OCI-LY7 (cell line): ENCODE measurements around the gene VPS26C. TPM values are rescaled to one million over a fixed set of nuclear protein-coding genes. Genes with fewer than 3 reads are reported as not detected.

ENCODE experiments used
- BruUV-seq: library from RNA; stranded (reverse); fragments of 400-500 nt; replicated peaks from 2 replicates; lab custom pipeline; 2021; lab: Mats Ljungman, UMichigan
- CTCF ChIA-PET: fragments of 300-600 bp; sonication (Branson Sonifier 250); formaldehyde crosslinking; loops from one replicate; lab custom pipeline; 2022; ENCODE audit warnings: antibody characterized with exemption; ENCODE audit not compliant: unreplicated experiment; lab: Charles Lee
- POLR2A ChIA-PET: fragments of 300-600 bp; sonication (Branson Sonifier 250); formaldehyde crosslinking; loops from one replicate; lab custom pipeline; 2022; ENCODE audit warnings: antibody characterized with exemption; lab: Charles Lee
- DNase-seq: peaks from one replicate; pipeline ENCODE4 v3.0.0-alpha.2; 2015; ENCODE audit warnings: low spot score
- H2AFZ ChIP-seq: fragments of 200-600 bp; sonication (generic), shearing (Covaris generic); 2 replicates; pipeline ENCODE4 v1.6.1; 2014; ENCODE audit warnings: mild to moderate bottlenecking, antibody characterized with exemption, low read length, moderate library complexity
- H3K27ac ChIP-seq: fragments of 200-600 bp; sonication (generic); 2 replicates; pipeline ENCODE4 v1.5.1; 2014; ENCODE audit warnings: mixed run types, low read depth, mild to moderate bottlenecking, moderate library complexity, low read length, inconsistent platforms; ENCODE audit not compliant: poor library complexity, severe bottlenecking
- H3K36me3 ChIP-seq: fragments of 200-600 bp; sonication (generic); 2 replicates; pipeline ENCODE4 v1.6.1; 2014; ENCODE audit warnings: mild to moderate bottlenecking, antibody characterized with exemption, low read length, moderate library complexity, mixed read lengths; ENCODE audit not compliant: insufficient read depth
- H3K4me1 ChIP-seq: fragments of 200-600 bp; sonication (generic); 2 replicates; pipeline ENCODE4 v1.5.1; 2014; ENCODE audit warnings: mild to moderate bottlenecking, low read length; ENCODE audit not compliant: insufficient read depth, poor library complexity, severe bottlenecking
- H3K4me2 ChIP-seq: fragments of 200-600 bp; sonication (generic); 2 replicates; pipeline ENCODE4 v1.6.1; 2014; ENCODE audit warnings: mild to moderate bottlenecking, low read length
- H3K4me3 ChIP-seq: fragments of 200-600 bp; sonication (generic); 2 replicates; pipeline ENCODE4 v1.5.1; 2014; ENCODE audit warnings: mild to moderate bottlenecking, low read depth, low read length; ENCODE audit not compliant: poor library complexity, severe bottlenecking
- H3K79me2 ChIP-seq: fragments of 200-600 bp; sonication (generic); 2 replicates; pipeline ENCODE4 v1.6.1; 2016; ENCODE audit warnings: low read depth, mild to moderate bottlenecking, low read length, moderate library complexity, mixed read lengths; ENCODE audit not compliant: insufficient read depth
- H3K9me2 ChIP-seq: fragments of 200-600 bp; sonication (generic); 2 replicates; pipeline ENCODE4 v1.6.1; 2016; ENCODE audit warnings: mild to moderate bottlenecking, low read length, mixed read lengths; ENCODE audit not compliant: insufficient read depth
- H3K9me3 ChIP-seq: fragments of 200-600 bp; sonication (generic); 2 replicates; pipeline ENCODE4 v1.6.1; 2014; ENCODE audit warnings: mild to moderate bottlenecking, mixed run types, low read length, mixed read lengths
- H4K20me1 ChIP-seq: fragments of 200-600 bp; sonication (generic); 2 replicates; pipeline ENCODE4 v1.6.1; 2014; ENCODE audit warnings: mild to moderate bottlenecking, antibody characterized with exemption, low read length, moderate library complexity, mixed read lengths; ENCODE audit not compliant: insufficient read depth
- CTCF ChIP-seq: fragments of 200-600 bp; sonication (generic); conservative IDR thresholded peaks from 2 replicates; pipeline ENCODE4 v1.5.1; 2014; ENCODE audit warnings: mild to moderate bottlenecking, antibody characterized with exemption, low read length, moderate library complexity, mixed read lengths
- EZH2phosphoT487 ChIP-seq: fragments of 200-600 bp; sonication (generic); IDR thresholded peaks from 2 replicates; pipeline ENCODE4 v1.6.1; 2018; ENCODE audit warnings: low read depth, borderline replicate concordance, mild to moderate bottlenecking, mixed run types, antibody characterized with exemption, low read length, moderate library complexity, mixed read lengths
- intact Hi-C: fragments of 100-400 bp; cut with micrococcal nuclease; formaldehyde crosslinking; loops from one replicate; pipeline ENCODE4 v1.10.0; 2022; ENCODE audit not compliant: unreplicated experiment
- total RNA-seq, 2 experiments: library from RNA; depleted of rRNA in 1 of 2; stranded (reverse); fragments of >200 nt in 1 of 2; shearing (Covaris generic) in 1 of 2; gene quantifications; 2 replicates each; pipeline ENCODE4 v1.2.3, GENCODE V29; 2014 to 2022

VPS26C gene
- total RNA-seq, 2 experiments from 2014 or later = 33.0 to 46.7 TPM

GRCh38 chr21:37199057-37199924, 67.8 kb downstream of the VPS26C start:
- Histone ChIP-seq H3K4me2 (no peak overlapping the region), H3K4me1 (no peaks in the 10 kb centered on the region), H3K27ac (no peak overlapping the region), H3K9me3 (no peaks in the 10 kb centered on the region), H3K4me3 (no peak overlapping the region), H3K36me3 (peaks cover 46% of the 10 kb centered on the region; the same call in 1 of the 2 replicates), H3K9me2 (no peaks in the 10 kb centered on the region), H2AFZ (no peak overlapping the region), H3K79me2 (no peaks in the 10 kb centered on the region), H4K20me1 (no peaks in the 10 kb centered on the region)
- DNase-seq = no peak
- intact Hi-C loops = no loop called here
- ChIA-PET CTCF (no interaction called here), POLR2A (interaction anchor here (0.7 kb wide), 3 partner anchors 13 to 479 kb away, joined by 3 to 4 read pairs (median 3); no protein-coding TSS in a partner anchor)
- BruUV-seq = no TSS peak
- TF ChIP-seq EZH2phosphoT487 (no peak), CTCF (no peak)

DNA sequence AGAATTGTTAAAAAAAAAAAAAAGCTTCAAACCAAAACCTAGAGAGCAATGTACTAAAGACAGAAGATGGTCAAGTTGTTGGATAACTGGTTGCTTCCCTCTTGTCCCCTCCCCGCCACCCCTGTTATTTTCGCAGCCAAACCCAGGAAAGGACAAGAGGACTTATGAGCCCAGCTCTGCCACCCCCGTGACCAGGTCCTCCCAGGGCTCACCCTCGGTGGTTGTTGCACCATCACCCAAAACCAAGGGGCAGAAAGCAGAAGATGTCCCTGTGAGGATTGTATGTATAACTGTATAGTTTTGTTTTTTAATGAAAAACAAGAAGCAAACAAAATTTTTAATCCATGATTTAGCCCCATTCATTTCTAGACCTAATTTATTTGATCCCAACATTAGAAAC, 69.4 kb downstream of the VPS26C start:
- BruUV-seq = no TSS peak
- intact Hi-C loops = no loop called here
- H3K9me2 ChIP-seq = no peaks in the 10 kb centered on the region
- H3K9me3 ChIP-seq = no peaks in the 10 kb centered on the region
- no peak for DNase-seq
- CTCF ChIA-PET = no interaction called here
- H3K36me3 ChIP-seq = peaks cover 55% of the 10 kb centered on the region; the same call in 1 of the 2 replicates
- no peaks in the 10 kb centered on the region for H3K4me1 ChIP-seq
- H2AFZ ChIP-seq = no peak overlapping the region
- H4K20me1 ChIP-seq = no peaks in the 10 kb centered on the region
- H3K27ac ChIP-seq = no peak overlapping the region
- TF ChIP-seq EZH2phosphoT487 (no peak), CTCF (no peak)
- POLR2A ChIA-PET = no interaction called here
- no peak overlapping the region for H3K4me2 ChIP-seq
- H3K79me2 ChIP-seq = no peaks in the 10 kb centered on the region
- no peak overlapping the region for H3K4me3 ChIP-seq

- Histone ChIP-seq H3K79me2 (no peaks in the 10 kb centered on the region), H3K36me3 (peaks cover 58% of the 10 kb centered on the region; the same call in 1 of the 2 replicates), H2AFZ (no peak overlapping the region), H3K4me2 (no peak overlapping the region), H3K9me2 (no peaks in the 10 kb centered on the region), H3K4me3 (no peak overlapping the region), H3K9me3 (no peaks in the 10 kb centered on the region), H3K27ac (no peak overlapping the region), H3K4me1 (no peaks in the 10 kb centered on the region), H4K20me1 (no peaks in the 10 kb centered on the region)
- intact Hi-C loops = no loop called here
- ChIA-PET POLR2A (no interaction called here), CTCF (no interaction called here)
- no peak for DNase-seq
- TF ChIP-seq EZH2phosphoT487 (no peak), CTCF (no peak)
- no TSS peak for BruUV-seq
These were observed 70.3 kb downstream of the VPS26C start for GRCh38 chr21:37196847-37197246.
